ENCODE results near the gene CASK.
A peak's percentile ranks its signal among the peaks of the same experiment; 100 is the strongest.

- TF ChIP-seq EZH2 (IDR thresholded peaks at IDR 0.05; ENCODE audit: low read length, missing control alignments) (no peak), CTCF (conservative IDR thresholded peaks at IDR 0.05 in 1 of 2, IDR thresholded peaks at IDR 0.05 in 1 of 2; ENCODE audit: low read depth in 1 of 2, low read length in 2 of 2) (peak; percentile 21 to 59)
These were observed 188.8 kb downstream of the CASK start for GRCh38 chrX:41734530-41734929.

Data from fibroblast of lung (primary cell).